BLaER1 (cell line): Measurements from ENCODE around the gene ADARB1.

Experiments used
- H3K27ac ChIP-seq: shearing (Covaris generic); formaldehyde crosslinking; 2 replicates; pipeline ENCODE4 v1.8.1; 2022
- H3K27me3 ChIP-seq: shearing (Covaris generic); formaldehyde crosslinking; 2 replicates; pipeline ENCODE4 v1.8.1; 2022
- H3K36me3 ChIP-seq: shearing (Covaris generic); formaldehyde crosslinking; 2 replicates; pipeline ENCODE4 v1.8.1; 2022
- H3K4me1 ChIP-seq: shearing (Covaris generic); formaldehyde crosslinking; 2 replicates; pipeline ENCODE4 v1.8.1; 2022
- H3K4me2 ChIP-seq: shearing (Covaris generic); formaldehyde crosslinking; 2 replicates; pipeline ENCODE4 v1.8.1; 2022
- H3K4me3 ChIP-seq: shearing (Covaris generic); formaldehyde crosslinking; 2 replicates; pipeline ENCODE4 v1.8.1; 2022
- H3K9ac ChIP-seq: shearing (Covaris generic); formaldehyde crosslinking; 2 replicates; pipeline ENCODE4 v1.8.1; 2022
- H3K9me3 ChIP-seq: shearing (Covaris generic); formaldehyde crosslinking; 2 replicates; pipeline ENCODE4 v1.8.1; 2022
- H4K20me1 ChIP-seq: shearing (Covaris generic); formaldehyde crosslinking; 2 replicates; pipeline ENCODE4 v1.8.1; 2022
- Cebpa-rat ChIP-seq: shearing (Covaris generic); IDR thresholded peaks from 2 replicates; pipeline ENCODE4 v1.8.1; 2022

The ADARB1 gene

DNA sequence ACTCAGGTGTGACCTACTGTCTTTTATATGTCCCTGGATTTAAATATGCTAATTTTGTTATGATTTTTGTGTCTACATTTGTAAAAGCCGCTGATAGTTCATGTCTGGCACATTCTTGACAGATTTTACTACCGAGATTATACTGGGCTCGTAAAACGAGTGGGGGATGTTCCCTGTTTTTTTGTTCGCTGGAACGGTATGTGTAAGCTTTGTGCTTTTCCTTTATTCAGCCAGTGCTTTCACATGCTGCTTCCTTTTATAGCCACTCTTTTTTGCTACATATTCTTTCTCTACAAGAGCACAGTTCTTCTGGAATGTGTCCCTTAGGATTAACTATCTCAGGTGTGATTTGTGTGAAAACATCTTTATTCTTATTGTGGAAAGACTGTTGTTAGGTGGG lies 46.6 kb downstream of the ADARB1 start:
- Histone ChIP-seq H3K4me3 (no peak overlapping the region), H3K4me2 (peak overlapping the region; percentile 95), H3K27me3 (no peaks in the 10 kb centered on the region), H3K9ac (peak overlapping the region; percentile 65; the same call in 1 of the 2 replicates), H4K20me1 (peaks cover 56% of the 10 kb centered on the region; the same call in 1 of the 2 replicates), H3K36me3 (peaks cover 31% of the 10 kb centered on the region), H3K9me3 (0 out of 2 replicates have a peak, but pooled peaks cover 9% of the 10 kb centered on the region), H3K27ac (peak overlapping the region; percentile 69), H3K4me1 (peaks cover 81% of the 10 kb centered on the region)
- TF ChIP-seq Cebpa-rat, result no peak

DNA sequence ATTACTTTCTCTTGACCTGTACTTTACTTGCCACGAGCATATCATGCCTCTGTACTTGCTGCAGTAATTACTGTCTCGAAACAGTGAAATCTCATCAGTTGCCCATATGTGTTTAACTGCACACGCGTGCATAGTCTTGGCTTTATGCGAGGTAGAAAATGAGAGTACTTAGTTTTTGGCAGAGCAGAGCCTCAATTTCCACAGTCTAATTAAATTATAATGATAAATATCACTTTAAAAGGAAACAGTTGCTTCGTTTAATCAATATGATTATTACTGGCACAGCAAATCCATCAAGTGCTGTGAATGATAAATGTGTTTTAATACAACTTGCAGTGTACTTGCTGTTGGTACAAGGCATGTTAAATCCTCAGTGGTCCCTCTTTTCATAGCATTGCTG lies 47.6 kb downstream of the ADARB1 start:
- TF ChIP-seq Cebpa-rat, result no peak
- 0 out of 2 replicates have a peak, but pooled peaks cover 7% of the 10 kb centered on the region for H3K9me3 ChIP-seq
- peak overlapping the region; percentile 95 for H3K4me2 ChIP-seq

DNA sequence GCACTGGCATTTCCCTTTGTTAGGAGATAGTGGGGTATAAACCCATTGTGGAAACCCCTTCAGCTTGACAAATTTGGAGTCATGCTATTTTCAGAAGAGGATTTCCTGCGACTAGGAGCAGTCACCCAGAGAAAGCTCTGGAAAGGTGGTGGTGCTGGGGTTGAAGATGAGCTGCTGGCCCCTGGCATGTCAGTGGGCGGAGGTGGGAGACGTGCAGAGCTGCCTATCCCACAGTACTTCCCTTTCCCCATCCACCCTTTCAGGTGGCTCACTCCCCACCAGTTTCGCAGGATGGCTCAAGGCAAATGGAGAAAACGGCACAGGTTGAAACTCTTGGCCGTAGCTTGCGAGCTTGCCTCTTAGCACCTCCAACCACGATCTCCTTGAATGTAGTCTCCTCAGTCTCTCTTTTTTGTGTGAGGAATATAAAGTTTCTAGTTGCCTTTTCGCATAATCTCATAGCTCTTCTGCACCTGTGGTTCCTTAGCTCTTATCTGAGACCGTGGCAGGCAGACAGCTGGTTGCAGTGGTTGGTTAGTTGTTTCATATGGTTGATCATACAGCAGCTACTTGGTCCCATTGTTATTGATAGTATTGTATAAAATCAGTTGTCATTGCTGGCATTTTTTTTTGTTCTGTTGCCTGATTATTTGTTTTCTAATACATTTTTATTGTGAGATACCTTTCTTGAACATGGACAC lies 48.2 kb downstream of the ADARB1 start:
- Histone ChIP-seq H3K36me3 (peaks cover 28% of the 10 kb centered on the region), H3K4me2 (peak overlapping the region; percentile 95), H3K9me3 (0 out of 2 replicates have a peak, but pooled peaks cover 2% of the 10 kb centered on the region), H3K27me3 (no peaks in the 10 kb centered on the region), H3K9ac (peak overlapping the region; percentile 65), H3K4me1 (peaks cover 81% of the 10 kb centered on the region), H3K27ac (peak overlapping the region; percentile 69), H3K4me3 (peak overlapping the region; percentile 47; the same call in 1 of the 2 replicates), H4K20me1 (peaks cover 72% of the 10 kb centered on the region; the same call in 1 of the 2 replicates)
- TF ChIP-seq Cebpa-rat, result no peak

More for the DNA sequence above, 47.6 kb downstream of the ADARB1 start:
- Histone ChIP-seq H3K27me3 (no peaks in the 10 kb centered on the region), H3K36me3 (peaks cover 28% of the 10 kb centered on the region), H3K9ac (peak overlapping the region; percentile 65), H3K4me1 (peaks cover 81% of the 10 kb centered on the region), H3K4me3 (peak overlapping the region; percentile 47; the same call in 1 of the 2 replicates), H4K20me1 (peaks cover 66% of the 10 kb centered on the region; the same call in 1 of the 2 replicates), H3K27ac (peak overlapping the region; percentile 69)

DNA sequence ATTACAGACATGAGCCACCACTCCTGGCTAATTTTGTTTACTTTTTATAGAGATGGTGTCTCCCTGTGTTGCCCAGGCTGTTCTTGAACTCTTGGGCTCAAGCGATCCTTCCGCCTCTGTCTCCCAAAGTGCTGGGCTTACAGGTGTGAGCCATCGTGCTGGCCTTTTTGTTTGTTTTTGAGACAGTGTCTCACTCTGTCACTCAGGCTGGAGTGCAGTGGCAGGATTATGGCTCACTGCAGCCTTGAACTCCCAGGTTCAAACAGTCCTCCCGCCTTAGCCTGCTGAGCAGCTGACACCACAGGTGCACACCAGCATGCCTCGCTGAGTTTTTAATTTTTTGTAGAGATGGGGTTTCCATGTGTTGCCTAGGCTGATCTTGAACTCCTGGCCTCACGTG lies 49.1 kb downstream of the ADARB1 start:
- Histone ChIP-seq H3K4me1 (peaks cover 90% of the 10 kb centered on the region), H3K27ac (peak overlapping the region; percentile 28), H3K9me3 (no peaks in the 10 kb centered on the region), H4K20me1 (peaks cover 79% of the 10 kb centered on the region; the same call in 1 of the 2 replicates), H3K27me3 (no peaks in the 10 kb centered on the region), H3K4me3 (no peak overlapping the region), H3K9ac (no peak overlapping the region), H3K4me2 (peak overlapping the region; percentile 95), H3K36me3 (peaks cover 22% of the 10 kb centered on the region)
- no peak for TF ChIP-seq Cebpa-rat

DNA sequence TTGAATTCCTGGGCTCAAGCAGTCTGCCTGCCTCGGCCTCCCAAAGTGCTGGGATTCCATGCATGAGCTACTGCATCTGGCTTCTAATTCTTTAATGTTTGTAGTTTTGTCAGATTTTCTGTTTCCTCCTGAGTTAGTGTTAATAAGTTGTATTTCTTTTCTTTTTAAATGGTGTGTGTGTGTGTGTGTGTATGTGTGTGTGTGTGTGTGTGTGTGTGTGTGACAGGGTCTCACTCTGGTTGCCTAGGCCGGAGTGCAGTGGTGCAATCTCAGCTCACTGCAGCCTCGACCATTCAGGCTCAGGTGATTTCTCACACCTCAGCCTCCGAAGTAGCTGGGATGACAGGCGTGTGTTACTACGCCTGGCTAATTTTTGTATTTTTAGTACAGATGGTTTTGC lies 50.2 kb downstream of the ADARB1 start:
- no peak for TF ChIP-seq Cebpa-rat
- Histone ChIP-seq H3K27me3 (no peaks in the 10 kb centered on the region), H3K4me2 (peak overlapping the region; percentile 95), H4K20me1 (peaks cover 79% of the 10 kb centered on the region), H3K36me3 (peaks cover 20% of the 10 kb centered on the region), H3K9ac (0 out of 2 replicates have a peak overlapping the region, but pooled peaks have one; percentile 10), H3K27ac (peak overlapping the region; percentile 42; the same call in 1 of the 2 replicates), H3K4me1 (peaks cover 100% of the 10 kb centered on the region), H3K9me3 (no peaks in the 10 kb centered on the region), H3K4me3 (no peak overlapping the region)

DNA sequence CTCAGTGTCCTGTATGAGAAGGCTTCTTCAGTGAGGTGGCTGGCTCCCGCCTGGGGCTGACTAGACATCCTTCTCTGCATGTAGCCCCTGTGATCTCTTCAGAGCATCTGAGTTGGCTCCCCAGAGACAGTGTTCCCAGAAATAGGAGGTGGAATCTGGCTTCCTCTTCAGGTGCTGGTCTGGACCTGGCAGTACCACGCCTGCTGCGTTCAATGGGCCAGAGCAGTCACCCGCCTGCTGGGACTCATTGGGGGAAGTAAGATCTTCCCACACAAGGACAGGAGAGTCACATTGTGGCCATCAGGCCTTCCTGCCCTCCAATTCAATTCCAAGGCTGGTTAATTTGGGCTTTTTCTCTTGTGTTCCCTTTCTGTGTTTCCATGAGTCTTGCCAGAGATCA lies 51.0 kb downstream of the ADARB1 start:
- no peak for TF ChIP-seq Cebpa-rat
- Histone ChIP-seq H3K36me3 (peaks cover 22% of the 10 kb centered on the region), H3K9ac (0 out of 2 replicates have a peak overlapping the region, but pooled peaks have one; percentile 3), H3K4me1 (peaks cover 100% of the 10 kb centered on the region), H4K20me1 (peaks cover 87% of the 10 kb centered on the region), H3K9me3 (no peaks in the 10 kb centered on the region), H3K27me3 (no peaks in the 10 kb centered on the region), H3K4me3 (no peak overlapping the region), H3K27ac (peak overlapping the region; percentile 47; the same call in 1 of the 2 replicates), H3K4me2 (peak overlapping the region; percentile 95)

DNA sequence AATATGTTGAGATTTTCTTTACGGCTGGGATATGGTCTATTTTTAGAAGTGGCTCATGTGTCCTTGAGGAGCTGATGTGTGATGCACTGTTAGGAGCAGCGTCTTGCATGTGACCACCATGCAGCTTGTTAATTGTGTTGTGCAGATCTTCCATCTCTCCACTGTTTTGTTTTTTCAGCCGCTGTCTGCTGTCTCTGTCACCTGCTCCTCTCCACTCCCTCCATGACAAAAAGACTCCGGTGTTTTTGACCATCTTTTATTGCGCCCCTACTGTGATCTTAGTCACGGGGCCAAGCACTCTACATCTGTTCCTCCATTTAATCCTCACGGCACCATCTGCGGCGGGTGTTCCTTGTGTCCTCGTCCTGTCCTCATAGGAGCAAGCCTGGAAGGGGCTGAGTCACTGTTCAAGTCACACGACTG lies 51.8 kb downstream of the ADARB1 start:
- peak overlapping the region; percentile 95 for H3K4me2 ChIP-seq
- H3K27ac ChIP-seq, result no peak overlapping the region
- peak overlapping the region; percentile 27; the same call in 1 of the 2 replicates for H3K9ac ChIP-seq
- H3K27me3 ChIP-seq, result no peaks in the 10 kb centered on the region
- no peak overlapping the region for H3K4me3 ChIP-seq
- no peak for TF ChIP-seq Cebpa-rat
- peaks cover 100% of the 10 kb centered on the region for H3K4me1 ChIP-seq
- H3K9me3 ChIP-seq, result no peaks in the 10 kb centered on the region
- peaks cover 93% of the 10 kb centered on the region for H4K20me1 ChIP-seq
- H3K36me3 ChIP-seq, result peaks cover 22% of the 10 kb centered on the region

DNA sequence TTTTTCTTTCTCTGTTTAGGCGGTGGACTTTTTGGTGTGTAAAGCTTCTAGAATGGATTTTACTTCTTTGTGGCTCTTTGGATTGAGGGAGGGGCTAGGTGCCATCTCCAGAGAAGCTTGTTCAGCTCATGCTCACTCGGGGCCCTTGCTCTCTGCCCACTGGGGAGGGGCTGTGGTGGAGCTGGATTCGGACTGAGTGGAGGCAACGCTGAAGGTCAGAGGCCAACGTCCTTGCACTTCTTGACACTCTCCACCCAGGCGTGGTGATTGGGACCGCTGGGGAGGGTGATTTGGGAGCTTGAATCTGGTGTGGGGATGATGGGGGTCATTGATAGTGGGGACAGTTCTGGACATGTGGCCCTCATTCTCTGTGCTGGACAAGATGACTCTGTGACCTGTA lies 52.6 kb downstream of the ADARB1 start:
- Histone ChIP-seq H4K20me1 (peaks cover 93% of the 10 kb centered on the region), H3K9ac (no peak overlapping the region), H3K4me2 (peak overlapping the region; percentile 95), H3K27ac (0 out of 2 replicates have a peak overlapping the region, but pooled peaks have one; percentile 42), H3K4me3 (no peak overlapping the region), H3K9me3 (no peaks in the 10 kb centered on the region), H3K27me3 (no peaks in the 10 kb centered on the region), H3K4me1 (peaks cover 100% of the 10 kb centered on the region), H3K36me3 (peaks cover 22% of the 10 kb centered on the region)
- TF ChIP-seq Cebpa-rat, result no peak

DNA sequence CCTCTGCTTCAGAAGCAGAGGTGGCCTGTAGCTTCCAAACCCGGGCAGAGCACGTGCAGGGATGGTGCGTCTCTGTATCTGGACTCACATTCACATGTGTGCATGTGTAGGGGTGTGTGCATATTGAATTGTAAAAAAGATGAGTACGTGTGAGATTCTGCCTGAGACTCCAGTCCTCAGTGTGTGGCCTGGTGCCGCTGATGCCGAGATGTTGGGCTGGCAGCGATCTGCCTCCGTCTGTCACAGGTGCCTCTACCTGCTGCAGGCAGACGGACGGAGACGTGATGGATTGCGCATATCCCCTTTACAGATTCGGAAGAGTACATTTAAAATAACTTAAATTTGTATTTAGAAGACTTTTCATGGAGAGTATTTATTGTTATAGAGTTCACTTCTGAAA lies 53.6 kb downstream of the ADARB1 start:
- TF ChIP-seq Cebpa-rat, result no peak
- no peak overlapping the region for H3K4me3 ChIP-seq
- peaks cover 100% of the 10 kb centered on the region for H3K4me1 ChIP-seq
- H3K4me2 ChIP-seq, result peak overlapping the region; percentile 95
- no peaks in the 10 kb centered on the region for H3K27me3 ChIP-seq
- peak overlapping the region; percentile 49 for H3K9ac ChIP-seq
- H4K20me1 ChIP-seq, result peaks cover 93% of the 10 kb centered on the region
- peaks cover 22% of the 10 kb centered on the region for H3K36me3 ChIP-seq
- no peak overlapping the region for H3K27ac ChIP-seq
- no peaks in the 10 kb centered on the region for H3K9me3 ChIP-seq

DNA sequence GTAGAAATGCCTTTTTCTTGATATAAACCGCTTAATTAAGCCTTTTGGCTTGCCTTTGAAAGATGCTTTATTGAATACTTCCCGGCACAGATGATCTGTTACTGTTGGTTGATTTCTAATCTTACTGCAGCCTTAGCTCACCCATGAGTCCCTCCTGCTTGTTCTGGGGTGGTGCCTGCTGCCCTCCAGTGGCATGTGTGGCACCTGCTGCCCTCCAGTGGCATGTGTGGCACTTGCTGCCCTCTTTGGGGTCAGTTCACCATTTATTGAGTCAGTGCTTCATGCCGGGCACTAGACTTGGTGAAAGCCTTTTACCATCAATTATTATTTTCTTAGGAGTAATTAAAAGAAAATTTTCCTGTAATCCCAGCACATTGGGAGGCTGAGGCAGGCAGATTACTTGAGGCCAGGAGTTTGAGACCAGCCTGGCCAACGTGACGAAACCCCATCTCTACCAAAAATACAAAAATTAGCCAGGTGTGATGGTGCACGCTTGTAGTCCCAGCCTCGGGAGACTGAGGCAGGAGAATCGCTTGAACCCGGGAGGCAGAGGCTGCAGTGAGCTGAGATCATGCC lies 54.3 kb downstream of the ADARB1 start:
- Histone ChIP-seq H3K27ac (peak overlapping the region; percentile 18; the same call in 1 of the 2 replicates), H3K9me3 (no peaks in the 10 kb centered on the region), H3K4me1 (peaks cover 100% of the 10 kb centered on the region), H3K27me3 (no peaks in the 10 kb centered on the region), H3K4me2 (peak overlapping the region; percentile 95), H3K36me3 (peaks cover 22% of the 10 kb centered on the region), H3K4me3 (no peak overlapping the region), H3K9ac (0 out of 2 replicates have a peak overlapping the region, but pooled peaks have one; percentile 21), H4K20me1 (peaks cover 93% of the 10 kb centered on the region)
- TF ChIP-seq Cebpa-rat, result no peak
